Activated CD8-positive, alpha-beta T cell treated with anti-CD3 and anti-CD28 coated beads, Interleukin-2, amount 10 ng/mL, durations not matched to agents 7 days and 5 days (primary cell): ENCODE measurements around the gene TSC22D3. TPM values are rescaled to one million over a fixed set of nuclear protein-coding genes. Genes with fewer than 3 reads are reported as not detected.
"Not testable (repeated sequence)": the region's sequence is repeated elsewhere in the genome, so short reads cannot be mapped to it uniquely, and the experiment has no call there.

Source experiments
- ATAC-seq: fragments of 150-1000 bp; cut with Tn5 transposase; one replicate; pipeline ENCODE4 v1.10.0; 2021; ENCODE audit warnings: moderate library complexity
- CTCF ChIA-PET: fragments of 350-600 bp; sonication (Branson Sonifier 250); formaldehyde crosslinking; loops from one replicate; lab custom pipeline; 2021; ENCODE audit warnings: antibody characterized with exemption; lab: Charles Lee
- POLR2A ChIA-PET: fragments of 350-600 bp; sonication (Branson Sonifier 250); formaldehyde crosslinking; loops from one replicate; lab custom pipeline; 2021; ENCODE audit warnings: antibody characterized with exemption; lab: Charles Lee
- DNase-seq: peaks from one replicate; pipeline ENCODE4 v3.0.0-alpha.2; 2020
- H3K27ac Mint-ChIP-seq: one replicate; pipeline ENCODE4 v1.8.0; 2021; ENCODE audit warnings: mild to moderate bottlenecking, mixed read lengths
- H3K27me3 Mint-ChIP-seq: one replicate; pipeline ENCODE4 v1.8.0; 2021; ENCODE audit warnings: low read depth, mixed read lengths
- H3K36me3 Mint-ChIP-seq: one replicate; pipeline ENCODE4 v1.8.0; 2021; ENCODE audit warnings: low read depth, mixed read lengths
- H3K4me1 Mint-ChIP-seq: one replicate; pipeline ENCODE4 v1.8.0; 2021; ENCODE audit warnings: low read depth, mixed read lengths
- H3K4me3 Mint-ChIP-seq: one replicate; pipeline ENCODE4 v1.8.0; 2021; ENCODE audit warnings: mild to moderate bottlenecking, mixed read lengths
- H3K9me3 Mint-ChIP-seq: one replicate; pipeline ENCODE4 v1.8.0; 2022; ENCODE audit warnings: mixed read lengths; ENCODE audit not compliant: insufficient read depth
- total RNA-seq, 2 experiments: library from RNA; stranded (reverse); gene quantifications; one replicate each; pipeline ENCODE4 v1.2.3, GENCODE V29; 2021

Gene TSC22D3
- total RNA-seq, 2 experiments from 2014 or later = 54.8 TPM

- no peak overlapping the region for H3K27ac Mint-ChIP-seq
- ATAC-seq = no peak
- POLR2A ChIA-PET = no interaction called here
These were observed 106.3 kb downstream of the TSC22D3 start for GRCh38 chrX:107669261-107669660.

GRCh38 chrX:107668710-107669109, 106.9 kb downstream of the TSC22D3 start:
- ATAC-seq, H3K4me3 Mint-ChIP-seq, H3K27me3 Mint-ChIP-seq, DNase-seq, H3K36me3 Mint-ChIP-seq, H3K27ac Mint-ChIP-seq, H3K9me3 Mint-ChIP-seq: not testable (repeated sequence)
- ChIA-PET POLR2A (interaction anchor here (1.0 kb wide), 1 partner anchor 49 kb away, joined by 3 read pairs; no protein-coding TSS in a partner anchor), CTCF (interaction anchor here (0.8 to 7.3 kb wide), 3 partner anchors 50 to 107 kb away, joined by 3 to 71 read pairs (median 18); partner anchors contain the start of genes NCBP2L and TSC22D3)
- peaks cover 16% of the 10 kb centered on the region for H3K4me1 Mint-ChIP-seq

More at GRCh38 chrX:107669261-107669660, 106.3 kb downstream of the TSC22D3 start:
- Mint-ChIP-seq H3K27me3 (no peaks in the 10 kb centered on the region), H3K36me3 (no peaks in the 10 kb centered on the region), H3K4me1 (peaks cover 19% of the 10 kb centered on the region), H3K4me3 (no peak overlapping the region), H3K9me3 (no peaks in the 10 kb centered on the region)
- no peak for DNase-seq
- CTCF ChIA-PET = interaction anchor here (0.6 to 7.3 kb wide), 4 partner anchors 10 to 107 kb away, joined by 3 to 71 read pairs (median 10); partner anchors contain the start of genes NCBP2L and TSC22D3

DNA sequence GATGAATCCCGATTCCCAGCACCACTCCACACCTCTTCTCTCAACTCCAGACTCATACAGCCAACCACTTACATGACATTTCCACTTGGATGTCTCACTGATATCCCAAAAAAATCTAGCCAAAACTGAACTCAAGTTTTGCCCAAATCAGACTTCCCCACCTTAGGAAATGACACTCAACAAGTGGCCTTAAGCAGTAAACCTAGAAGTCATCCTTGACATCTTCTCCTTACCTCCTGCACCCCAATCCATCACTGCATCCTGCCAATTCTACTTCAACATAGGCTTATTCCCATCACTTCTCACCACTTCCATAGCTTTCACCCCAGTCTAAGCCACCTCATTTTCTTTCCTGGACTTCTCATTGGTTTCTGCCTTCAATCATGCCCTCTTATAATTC, 108.2 kb downstream of the TSC22D3 start:
- no peak for DNase-seq
- Mint-ChIP-seq H3K27me3 (no peaks in the 10 kb centered on the region), H3K9me3 (no peaks in the 10 kb centered on the region), H3K27ac (no peak overlapping the region), H3K36me3 (no peaks in the 10 kb centered on the region), H3K4me1 (peaks cover 5% of the 10 kb centered on the region), H3K4me3 (no peak overlapping the region)
- POLR2A ChIA-PET = no interaction called here
- CTCF ChIA-PET = no interaction called here
- no peak for ATAC-seq

- no peak overlapping the region for H3K27ac Mint-ChIP-seq
- CTCF ChIA-PET = interaction anchor here (2.0 kb wide), 1 partner anchor 12 kb away, joined by 6 read pairs; no protein-coding TSS in a partner anchor
- no peaks in the 10 kb centered on the region for H3K27me3 Mint-ChIP-seq
- H3K9me3 Mint-ChIP-seq = no peaks in the 10 kb centered on the region
- no peaks in the 10 kb centered on the region for H3K36me3 Mint-ChIP-seq
- POLR2A ChIA-PET = no interaction called here
- peaks cover 5% of the 10 kb centered on the region for H3K4me1 Mint-ChIP-seq
- H3K4me3 Mint-ChIP-seq = no peak overlapping the region
- no peak for DNase-seq
- ATAC-seq = no peak
These were observed 108.7 kb downstream of the TSC22D3 start for GRCh38 chrX:107666931-107667330.

Other genes starting within 250 kb of the TSC22D3 start
- 10 to 100 TPM; 69.8 to 71.3 TPM for gene PRPS1, start 147.3 kb downstream of the TSC22D3 start, total RNA-seq
- gene NCBP2L, start 1.9 kb upstream of the TSC22D3 start, total RNA-seq = not detected
- 1 to 10 TPM; 1.7 to 1.8 TPM for gene MID2, start 50.1 kb upstream of the TSC22D3 start, total RNA-seq
- not detected for gene TEX13B, start 206.6 kb upstream of the TSC22D3 start, total RNA-seq